ENCODE data around the gene NFIB.

Gene NFIB

DNA sequence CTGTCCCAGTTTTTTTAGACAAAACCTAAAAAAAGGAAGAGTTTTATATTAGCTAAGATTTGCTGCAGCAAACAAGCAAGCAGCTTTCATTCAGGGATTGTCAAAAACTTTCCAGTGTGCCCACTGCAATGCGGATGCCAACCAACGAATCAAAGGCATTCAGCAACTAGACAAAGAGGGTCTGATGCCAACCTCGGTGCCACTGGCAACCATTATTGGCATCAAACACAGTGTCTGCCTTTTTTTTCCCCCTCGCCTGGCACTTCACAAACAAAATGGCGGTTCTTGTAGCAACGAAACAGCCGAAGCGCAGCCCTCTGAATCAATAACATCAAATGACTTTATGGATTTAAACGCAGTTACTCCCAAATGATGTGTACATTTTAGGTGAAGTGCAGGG, 10.4 kb downstream of the NFIB start:
- TF ChIP-seq, protein P1, sequence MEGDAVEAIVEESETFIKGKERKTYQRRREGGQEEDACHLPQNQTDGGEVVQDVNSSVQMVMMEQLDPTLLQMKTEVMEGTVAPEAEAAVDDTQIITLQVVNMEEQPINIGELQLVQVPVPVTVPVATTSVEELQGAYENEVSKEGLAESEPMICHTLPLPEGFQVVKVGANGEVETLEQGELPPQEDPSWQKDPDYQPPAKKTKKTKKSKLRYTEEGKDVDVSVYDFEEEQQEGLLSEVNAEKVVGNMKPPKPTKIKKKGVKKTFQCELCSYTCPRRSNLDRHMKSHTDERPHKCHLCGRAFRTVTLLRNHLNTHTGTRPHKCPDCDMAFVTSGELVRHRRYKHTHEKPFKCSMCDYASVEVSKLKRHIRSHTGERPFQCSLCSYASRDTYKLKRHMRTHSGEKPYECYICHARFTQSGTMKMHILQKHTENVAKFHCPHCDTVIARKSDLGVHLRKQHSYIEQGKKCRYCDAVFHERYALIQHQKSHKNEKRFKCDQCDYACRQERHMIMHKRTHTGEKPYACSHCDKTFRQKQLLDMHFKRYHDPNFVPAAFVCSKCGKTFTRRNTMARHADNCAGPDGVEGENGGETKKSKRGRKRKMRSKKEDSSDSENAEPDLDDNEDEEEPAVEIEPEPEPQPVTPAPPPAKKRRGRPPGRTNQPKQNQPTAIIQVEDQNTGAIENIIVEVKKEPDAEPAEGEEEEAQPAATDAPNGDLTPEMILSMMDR (IDR thresholded peaks at IDR 0.05; ENCODE audit: low read depth, low read length) = no peak
- Histone ChIP-seq H3K36me3 (no peaks in the 10 kb centered on the region), H3K27ac (no peak overlapping the region)

DNA sequence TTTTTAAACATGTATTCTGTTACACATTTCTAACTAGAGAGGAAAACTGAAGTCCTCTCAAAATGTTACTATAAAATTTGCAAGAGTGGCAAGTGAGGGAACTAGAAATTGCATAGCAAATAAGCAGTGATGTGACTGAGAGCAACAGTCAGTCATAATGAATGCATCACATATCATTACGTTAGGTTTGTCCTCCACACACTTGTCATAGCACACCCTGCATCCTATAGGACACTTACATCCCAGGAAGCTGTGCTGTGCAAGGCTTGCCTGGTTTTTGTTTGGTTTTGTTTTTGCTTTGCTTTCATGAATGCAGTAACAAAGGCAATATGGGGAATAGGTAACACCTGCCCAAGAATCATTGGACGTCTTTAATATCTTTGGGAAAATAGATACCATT, 10.8 kb downstream of the NFIB start:
- no peak for DNase-seq
- H3K27ac ChIP-seq = no peak overlapping the region
- H3K4me3 ChIP-seq (ENCODE audit: low read depth, low read length) = no peak overlapping the region
- H3K9me3 ChIP-seq (ENCODE audit: severe bottlenecking) = no peaks in the 10 kb centered on the region
- no peaks in the 10 kb centered on the region for H3K36me3 ChIP-seq
- no peaks in the 10 kb centered on the region for H3K27me3 ChIP-seq (ENCODE audit: insufficient read depth, low read depth, severe bottlenecking)
- TF ChIP-seq, protein P1 (IDR thresholded peaks at IDR 0.05; ENCODE audit: low read depth, low read length) = no peak

More for the DNA sequence above, 10.4 kb downstream of the NFIB start:
- Histone ChIP-seq H3K27me3 (ENCODE audit: insufficient read depth, low read depth, severe bottlenecking) (no peaks in the 10 kb centered on the region), H3K4me3 (ENCODE audit: low read depth, low read length) (no peak overlapping the region), H3K9me3 (ENCODE audit: severe bottlenecking) (no peaks in the 10 kb centered on the region)
- no peak for DNase-seq

DNA sequence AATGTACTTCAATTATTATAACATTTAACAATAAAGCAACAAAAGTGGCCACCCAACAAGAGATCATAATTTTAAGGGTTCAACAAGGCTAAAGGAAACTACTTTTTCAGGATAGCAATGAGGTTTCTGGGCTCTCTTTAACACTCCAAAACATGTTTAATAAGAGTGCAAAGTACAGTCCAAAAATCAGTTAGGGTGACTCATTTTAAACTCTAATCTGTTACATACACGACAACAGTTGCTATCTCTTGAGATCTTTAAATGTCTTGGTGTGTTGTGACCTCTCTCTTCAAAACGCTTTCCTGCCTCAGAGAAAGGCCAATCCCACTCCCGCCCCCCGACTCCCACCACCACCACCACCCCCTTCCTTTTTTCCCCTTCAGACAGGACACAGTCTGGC, 11.5 kb downstream of the NFIB start:
- Histone ChIP-seq H3K9me3 (ENCODE audit: severe bottlenecking) (no peaks in the 10 kb centered on the region), H3K27me3 (ENCODE audit: insufficient read depth, low read depth, severe bottlenecking) (no peaks in the 10 kb centered on the region), H3K4me3 (ENCODE audit: low read depth, low read length) (no peak overlapping the region), H3K36me3 (no peaks in the 10 kb centered on the region), H3K27ac (no peak overlapping the region)
- TF ChIP-seq, protein P1 (IDR thresholded peaks at IDR 0.05; ENCODE audit: low read depth, low read length) = no peak
- DNase-seq = no peak

DNA sequence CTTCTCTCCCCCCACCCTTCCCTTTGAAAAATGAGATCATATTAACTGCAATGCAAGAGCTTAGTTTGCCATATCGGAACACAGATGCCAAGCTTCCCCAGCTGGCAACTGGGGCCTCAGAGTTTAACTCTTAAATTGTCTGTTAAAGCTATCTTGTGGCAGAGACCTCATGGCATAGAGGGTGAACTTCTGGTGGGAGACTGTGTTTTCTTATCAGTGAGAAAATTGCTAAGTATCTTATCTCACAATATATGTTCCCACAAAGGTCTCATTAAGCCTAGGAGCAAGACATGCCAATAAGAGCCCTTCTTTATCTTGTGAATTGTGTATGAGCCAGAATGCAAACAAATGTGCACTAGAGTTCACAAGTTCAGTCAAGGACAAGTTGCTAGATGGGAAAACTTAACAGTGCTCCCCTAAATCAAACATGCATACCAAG, 12.3 kb downstream of the NFIB start:
- TF ChIP-seq, protein P1 (IDR thresholded peaks at IDR 0.05; ENCODE audit: low read depth, low read length) = no peak
- H3K27ac ChIP-seq = no peak overlapping the region
- no peaks in the 10 kb centered on the region for H3K27me3 ChIP-seq (ENCODE audit: insufficient read depth, low read depth, severe bottlenecking)
- H3K4me3 ChIP-seq (ENCODE audit: low read depth, low read length) = no peak overlapping the region
- H3K36me3 ChIP-seq = no peaks in the 10 kb centered on the region
- DNase-seq = no peak
- H3K9me3 ChIP-seq (ENCODE audit: severe bottlenecking) = no peaks in the 10 kb centered on the region

DNA sequence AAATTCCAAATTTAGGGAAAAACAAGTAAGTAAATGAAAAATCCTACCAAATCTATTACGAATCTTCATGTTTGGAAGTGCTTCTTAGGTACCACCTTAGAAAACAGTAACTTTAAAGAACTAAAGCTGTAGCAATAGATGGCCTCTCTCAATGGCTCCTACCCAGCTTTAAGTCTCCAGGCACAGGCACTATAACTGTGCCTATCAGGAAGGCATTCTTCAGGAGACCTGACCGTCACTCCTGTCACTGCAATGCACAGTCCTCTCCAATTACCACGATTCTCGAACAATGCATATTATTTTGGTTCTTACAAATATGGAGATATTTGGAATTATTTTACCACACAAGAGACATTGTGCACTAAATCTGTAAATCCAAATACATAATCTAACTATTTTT, 12.9 kb downstream of the NFIB start:
- Histone ChIP-seq H3K4me3 (ENCODE audit: low read depth, low read length) (no peak overlapping the region), H3K36me3 (no peaks in the 10 kb centered on the region), H3K27ac (no peak overlapping the region), H3K9me3 (ENCODE audit: severe bottlenecking) (no peaks in the 10 kb centered on the region), H3K27me3 (ENCODE audit: insufficient read depth, low read depth, severe bottlenecking) (no peaks in the 10 kb centered on the region)
- TF ChIP-seq, protein P1 (IDR thresholded peaks at IDR 0.05; ENCODE audit: low read depth, low read length) = no peak
- DNase-seq = no peak

DNA sequence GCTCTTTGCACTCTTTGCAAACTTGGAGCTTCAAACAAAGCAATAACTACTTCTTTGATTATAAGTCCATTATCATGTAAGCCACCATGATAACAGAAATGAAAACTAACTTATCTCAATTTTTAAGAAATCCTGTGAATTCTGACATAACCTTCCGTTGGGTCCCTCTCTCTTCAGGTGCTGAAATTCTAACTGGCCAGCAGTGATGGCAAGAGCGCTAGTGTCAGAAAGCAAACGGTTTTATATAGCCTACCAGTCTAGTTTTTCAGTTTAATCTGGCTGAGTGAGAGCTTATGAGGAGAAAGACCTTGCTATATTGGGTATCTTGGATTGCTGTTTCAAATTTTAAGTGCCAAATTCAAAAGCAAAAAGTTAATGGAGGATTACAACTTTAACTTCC, 13.4 kb downstream of the NFIB start:
- no peaks in the 10 kb centered on the region for H3K9me3 ChIP-seq (ENCODE audit: severe bottlenecking)
- no peaks in the 10 kb centered on the region for H3K36me3 ChIP-seq
- no peaks in the 10 kb centered on the region for H3K27me3 ChIP-seq (ENCODE audit: insufficient read depth, low read depth, severe bottlenecking)
- H3K27ac ChIP-seq = no peak overlapping the region
- H3K4me3 ChIP-seq (ENCODE audit: low read depth, low read length) = no peak overlapping the region
- no peak for DNase-seq
- TF ChIP-seq, protein P1 (IDR thresholded peaks at IDR 0.05; ENCODE audit: low read depth, low read length) = no peak

All from WERI-Rb-1 (cell line).